Peyer's patch (tissue), 4 donors: Measurements from ENCODE around the gene SGTB.

Experiments
- POLR2A ChIP-seq, 2 donors: fragments of 450-650 bp; IDR thresholded peaks; one replicate each; pipeline ENCODE4 v1.5.1; 2017; ENCODE audit warnings: antibody characterized with exemption in 2 of 2, mild to moderate bottlenecking in 2 of 2, moderate library complexity in 2 of 2
- TF ChIP-seq, protein P1 (sequence below), 6 experiments: fragments of 450-650 bp in 4 of 6; fragments of 200-600 bp in 2 of 6; sonication (generic) in 1 of 6; IDR thresholded peaks; one replicate each; pipeline ENCODE4 v1.5.1; 2017 to 2019; ENCODE audit warnings: antibody characterized with exemption in 6 of 6, mild to moderate bottlenecking in 3 of 6, moderate library complexity in 1 of 6

DNA sequence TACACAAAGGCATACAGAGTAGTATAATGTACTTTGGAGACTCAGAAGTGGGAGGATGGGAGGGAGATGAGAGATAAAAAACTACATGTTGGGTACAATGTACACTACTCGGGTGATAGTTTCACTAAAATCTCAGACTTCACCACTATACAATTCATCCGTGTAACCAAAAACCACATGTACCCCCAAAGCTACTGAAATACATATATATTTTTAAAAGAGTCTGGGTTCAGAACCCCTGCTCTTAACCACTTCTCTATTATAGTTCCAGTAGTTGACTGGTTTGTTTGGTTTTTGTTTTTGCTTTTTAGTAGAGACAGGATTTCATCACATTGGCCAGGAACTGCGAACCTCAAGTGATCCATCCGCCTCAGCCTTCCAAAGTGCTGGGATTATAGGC is 22.6 kb downstream of the SGTB start:
- TF ChIP-seq, protein P1, sequence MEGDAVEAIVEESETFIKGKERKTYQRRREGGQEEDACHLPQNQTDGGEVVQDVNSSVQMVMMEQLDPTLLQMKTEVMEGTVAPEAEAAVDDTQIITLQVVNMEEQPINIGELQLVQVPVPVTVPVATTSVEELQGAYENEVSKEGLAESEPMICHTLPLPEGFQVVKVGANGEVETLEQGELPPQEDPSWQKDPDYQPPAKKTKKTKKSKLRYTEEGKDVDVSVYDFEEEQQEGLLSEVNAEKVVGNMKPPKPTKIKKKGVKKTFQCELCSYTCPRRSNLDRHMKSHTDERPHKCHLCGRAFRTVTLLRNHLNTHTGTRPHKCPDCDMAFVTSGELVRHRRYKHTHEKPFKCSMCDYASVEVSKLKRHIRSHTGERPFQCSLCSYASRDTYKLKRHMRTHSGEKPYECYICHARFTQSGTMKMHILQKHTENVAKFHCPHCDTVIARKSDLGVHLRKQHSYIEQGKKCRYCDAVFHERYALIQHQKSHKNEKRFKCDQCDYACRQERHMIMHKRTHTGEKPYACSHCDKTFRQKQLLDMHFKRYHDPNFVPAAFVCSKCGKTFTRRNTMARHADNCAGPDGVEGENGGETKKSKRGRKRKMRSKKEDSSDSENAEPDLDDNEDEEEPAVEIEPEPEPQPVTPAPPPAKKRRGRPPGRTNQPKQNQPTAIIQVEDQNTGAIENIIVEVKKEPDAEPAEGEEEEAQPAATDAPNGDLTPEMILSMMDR (IDR thresholded peaks at IDR 0.05), result no peak
- TF ChIP-seq POLR2A (IDR thresholded peaks at IDR 0.05), result no peak
